Muscle layer of colon (tissue), 2 donors: ENCODE results near the gene GPR26.

ENCODE experiments used
- H3K27ac ChIP-seq: one replicate; pipeline ENCODE4 v1.7.0; 2013; ENCODE audit warnings: low read depth, mild to moderate bottlenecking, low read length, moderate library complexity
- H3K27me3 ChIP-seq, 2 donors: one replicate each; pipeline ENCODE4 v1.7.0; 2013; ENCODE audit warnings: low read length in 2 of 2, mild to moderate bottlenecking in 2 of 2; ENCODE audit not compliant: insufficient read depth in 2 of 2, control insufficient read depth in 1 of 2
- H3K36me3 ChIP-seq: one replicate; pipeline ENCODE4 v1.7.0; 2013; ENCODE audit warnings: mild to moderate bottlenecking, low read length; ENCODE audit not compliant: insufficient read depth
- H3K4me1 ChIP-seq: one replicate; pipeline ENCODE4 v1.7.0; 2013; ENCODE audit warnings: mild to moderate bottlenecking, low read length; ENCODE audit not compliant: insufficient read depth
- H3K4me3 ChIP-seq, 2 donors: one replicate each; pipeline ENCODE4 v1.7.0; 2013; ENCODE audit warnings: low read length in 2 of 2, low read depth in 1 of 2, mild to moderate bottlenecking in 1 of 2, moderate library complexity in 1 of 2
- H3K9ac ChIP-seq: one replicate; pipeline ENCODE4 v1.7.0; 2013; ENCODE audit warnings: low read length
- H3K9me3 ChIP-seq: one replicate; pipeline ENCODE4 v1.7.0; 2013; ENCODE audit warnings: mild to moderate bottlenecking, low read length
- donor health status: abdominal sarcoma.
- donor health status: Adenocarcinoma of cecum.

GPR26 gene

GRCh38 chr10:123743441-123744223, 77.5 kb downstream of the GPR26 start:
- H3K36me3 ChIP-seq = peaks cover 17% of the 10 kb centered on the region
- H3K9me3 ChIP-seq = no peaks in the 10 kb centered on the region
- no peak overlapping the region for H3K9ac ChIP-seq
- no peaks in the 10 kb centered on the region for H3K27me3 ChIP-seq
- peaks cover 35% of the 10 kb centered on the region for H3K4me1 ChIP-seq
- H3K4me3 ChIP-seq = no peak overlapping the region
- H3K27ac ChIP-seq = no peak overlapping the region

GRCh38 chr10:123744224-123744536, 78.0 kb downstream of the GPR26 start:
- Histone ChIP-seq H3K36me3 (peaks cover 22% of the 10 kb centered on the region), H3K9ac (no peak overlapping the region), H3K27ac (no peak overlapping the region), H3K27me3 (no peaks in the 10 kb centered on the region), H3K4me3 (no peak overlapping the region), H3K4me1 (peaks cover 35% of the 10 kb centered on the region), H3K9me3 (no peaks in the 10 kb centered on the region)
